Subcutaneous abdominal adipose tissue (tissue), 5 donors: ENCODE data around the gene CX3CR1.
"Not testable (repeated sequence)": the region's sequence is repeated elsewhere in the genome, so short reads cannot be mapped to it uniquely, and the experiment has no call there.

Experiments
- H3K27ac ChIP-seq: one replicate; pipeline ENCODE4 v1.7.0; 2013; ENCODE audit warnings: low read depth, mild to moderate bottlenecking, inconsistent platforms, low read length, moderate library complexity
- H3K27me3 ChIP-seq, 5 donors: one replicate each; pipeline ENCODE4 v1.7.0; 2013; ENCODE audit warnings: low read length in 5 of 5, inconsistent platforms in 1 of 5; ENCODE audit not compliant: control insufficient read depth in 5 of 5, insufficient read depth in 4 of 5
- H3K36me3 ChIP-seq, 5 donors: one replicate each; pipeline ENCODE4 v1.7.0; 2013; ENCODE audit warnings: low read length in 5 of 5; ENCODE audit not compliant: control insufficient read depth in 5 of 5, insufficient read depth in 5 of 5
- H3K4me1 ChIP-seq, 5 donors: one replicate each; pipeline ENCODE4 v1.7.0; 2013; ENCODE audit warnings: low read length in 5 of 5, mild to moderate bottlenecking in 3 of 5, moderate library complexity in 1 of 5; ENCODE audit not compliant: control insufficient read depth in 5 of 5, insufficient read depth in 5 of 5
- H3K4me3 ChIP-seq, 5 donors: one replicate each; pipeline ENCODE4 v1.7.0; 2013; ENCODE audit warnings: low read length in 5 of 5, low read depth in 1 of 5
- H3K9ac ChIP-seq, 5 donors: one replicate each; pipeline ENCODE4 v1.7.0; 2013; ENCODE audit warnings: low read length in 5 of 5, mild to moderate bottlenecking in 4 of 5, moderate library complexity in 3 of 5
- H3K9me3 ChIP-seq, 5 donors: one replicate each; pipeline ENCODE4 v1.7.0; 2013; ENCODE audit warnings: low read length in 5 of 5; ENCODE audit not compliant: control insufficient read depth in 5 of 5
- donor health status: healthy.
- donor health status: healthy.
- donor health status: healthy.
- donor health status: healthy.
- donor health status: healthy.

The CX3CR1 gene

GRCh38 chr3:39230453-39230852 lies 49.4 kb downstream of the CX3CR1 start:
- Histone ChIP-seq H3K27me3 (peaks cover 0 to 8% (median 2%) of the 10 kb centered on the region in 5 donors), H3K9ac (no peak overlapping the region), H3K27ac (no peak overlapping the region), H3K36me3 (no peaks in the 10 kb centered on the region), H3K4me3 (no peak overlapping the region), H3K4me1 (peaks cover 0 to 3% (median 0%) of the 10 kb centered on the region in 5 donors), H3K9me3 (no peaks in the 10 kb centered on the region)

- H3K9ac ChIP-seq = no peak overlapping the region
- H3K9me3 ChIP-seq = no peaks in the 10 kb centered on the region
- H3K4me3 ChIP-seq = no peak overlapping the region
- H3K27ac ChIP-seq = no peak overlapping the region
- H3K27me3 ChIP-seq = peaks cover 0 to 8% (median 0%) of the 10 kb centered on the region in 5 donors
- H3K4me1 ChIP-seq = peaks cover 0 to 3% (median 0%) of the 10 kb centered on the region in 5 donors
- H3K36me3 ChIP-seq = no peaks in the 10 kb centered on the region
Observed at GRCh38 chr3:39228496-39228895, 51.3 kb downstream of the CX3CR1 start.

- H3K36me3 ChIP-seq, H3K27ac ChIP-seq, H3K4me3 ChIP-seq, H3K27me3 ChIP-seq, H3K4me1 ChIP-seq, H3K9me3 ChIP-seq, H3K9ac ChIP-seq: not testable (repeated sequence)
Observed at GRCh38 chr3:39227596-39227995, 52.2 kb downstream of the CX3CR1 start.

GRCh38 chr3:39226106-39226741 lies 53.6 kb downstream of the CX3CR1 start:
- H3K27me3 ChIP-seq = no peaks in the 10 kb centered on the region
- peaks cover 0 to 3% (median 0%) of the 10 kb centered on the region in 5 donors for H3K4me1 ChIP-seq
- H3K9me3 ChIP-seq = no peaks in the 10 kb centered on the region
- no peak overlapping the region for H3K4me3 ChIP-seq
- H3K9ac ChIP-seq = no peak overlapping the region
- no peaks in the 10 kb centered on the region for H3K36me3 ChIP-seq
- H3K27ac ChIP-seq = no peak overlapping the region

GRCh38 chr3:39224288-39224687 lies 55.5 kb downstream of the CX3CR1 start:
- Histone ChIP-seq H3K9me3 (no peaks in the 10 kb centered on the region), H3K4me1 (peaks cover 0 to 7% (median 4%) of the 10 kb centered on the region in 5 donors), H3K36me3 (no peaks in the 10 kb centered on the region), H3K27ac (no peak overlapping the region), H3K9ac (no peak overlapping the region), H3K4me3 (no peak overlapping the region), H3K27me3 (peaks cover 0 to 5% (median 0%) of the 10 kb centered on the region in 5 donors)

GRCh38 chr3:39222939-39223338 lies 56.9 kb downstream of the CX3CR1 start:
- Histone ChIP-seq H3K4me3 (no peak overlapping the region), H3K27ac (no peak overlapping the region), H3K9me3 (no peaks in the 10 kb centered on the region), H3K27me3 (peaks cover 0 to 5% (median 0%) of the 10 kb centered on the region in 5 donors), H3K4me1 (peaks cover 0 to 7% (median 4%) of the 10 kb centered on the region in 5 donors), H3K9ac (no peak overlapping the region), H3K36me3 (no peaks in the 10 kb centered on the region)

GRCh38 chr3:39222462-39222861 lies 57.4 kb downstream of the CX3CR1 start:
- peaks cover 0 to 7% (median 4%) of the 10 kb centered on the region in 5 donors for H3K4me1 ChIP-seq
- H3K9me3 ChIP-seq = no peaks in the 10 kb centered on the region
- H3K9ac ChIP-seq = no peak overlapping the region
- peaks cover 0 to 5% (median 0%) of the 10 kb centered on the region in 5 donors for H3K27me3 ChIP-seq
- H3K27ac ChIP-seq = no peak overlapping the region
- H3K4me3 ChIP-seq = no peak overlapping the region
- H3K36me3 ChIP-seq = no peaks in the 10 kb centered on the region

GRCh38 chr3:39221141-39221530 lies 58.7 kb downstream of the CX3CR1 start:
- Histone ChIP-seq H3K27me3 (peaks cover 0 to 5% (median 0%) of the 10 kb centered on the region in 5 donors), H3K4me1 (peaks cover 0 to 16% (median 4%) of the 10 kb centered on the region in 5 donors), H3K27ac (no peak overlapping the region)

GRCh38 chr3:39220407-39221140 lies 59.3 kb downstream of the CX3CR1 start:
- Histone ChIP-seq H3K4me3 (no peak overlapping the region), H3K4me1 (peaks cover 0 to 17% (median 4%) of the 10 kb centered on the region in 5 donors), H3K27ac (no peak overlapping the region), H3K9ac (no peak overlapping the region), H3K36me3 (no peaks in the 10 kb centered on the region), H3K27me3 (peaks cover 0 to 5% (median 0%) of the 10 kb centered on the region in 5 donors), H3K9me3 (no peaks in the 10 kb centered on the region)

More at GRCh38 chr3:39221141-39221530, 58.7 kb downstream of the CX3CR1 start:
- Histone ChIP-seq H3K9me3 (no peaks in the 10 kb centered on the region), H3K36me3 (no peaks in the 10 kb centered on the region), H3K9ac (no peak overlapping the region), H3K4me3 (no peak overlapping the region)

- Histone ChIP-seq H3K4me1 (peaks cover 0 to 17% (median 6%) of the 10 kb centered on the region in 5 donors), H3K9me3 (no peaks in the 10 kb centered on the region), H3K9ac (no peak overlapping the region), H3K27ac (no peak overlapping the region), H3K36me3 (no peaks in the 10 kb centered on the region), H3K27me3 (peaks cover 0 to 5% (median 0%) of the 10 kb centered on the region in 5 donors), H3K4me3 (no peak overlapping the region)
Observed at GRCh38 chr3:39219702-39220101, 60.1 kb downstream of the CX3CR1 start.
